Mesodermal cell (in vitro differentiated cells): ENCODE results near the gene MAP4K4.

Experiments
- H3K27ac ChIP-seq: 2 replicates; pipeline ENCODE4 v1.7.0; 2013; ENCODE audit warnings: mild to moderate bottlenecking, low read depth, low read length, moderate library complexity; ENCODE audit not compliant: severe bottlenecking
- H3K36me3 ChIP-seq: 2 replicates; pipeline ENCODE4 v1.7.1; 2013; ENCODE audit warnings: mild to moderate bottlenecking, low read length, moderate library complexity; ENCODE audit not compliant: control insufficient read depth, insufficient read depth
- H3K4me1 ChIP-seq: one replicate; pipeline ENCODE4 v1.7.1; 2013; ENCODE audit warnings: mild to moderate bottlenecking, low read length; ENCODE audit not compliant: insufficient read depth, control insufficient read depth, poor library complexity, severe bottlenecking
- H3K4me3 ChIP-seq: 2 replicates; pipeline ENCODE4 v1.7.0; 2013; ENCODE audit warnings: low read length, control low read depth, mild to moderate bottlenecking; ENCODE audit not compliant: insufficient read depth, poor library complexity, severe bottlenecking; ENCODE audit errors: extremely low read depth
- H3K9me3 ChIP-seq: 2 replicates; pipeline ENCODE4 v1.7.1; 2013; ENCODE audit warnings: mild to moderate bottlenecking, low read length, moderate library complexity; ENCODE audit not compliant: control insufficient read depth
- WGBS, 2 experiments: methylation state at CpG; one replicate each; pipeline ENCODE4 v1.1.5; 2013; ENCODE audit warnings: missing lambda C conversion rate in 2 of 2; ENCODE audit not compliant: insufficient coverage in 2 of 2; 5-methylcytosine and 5-hydroxymethylcytosine counted together

The MAP4K4 gene

DNA sequence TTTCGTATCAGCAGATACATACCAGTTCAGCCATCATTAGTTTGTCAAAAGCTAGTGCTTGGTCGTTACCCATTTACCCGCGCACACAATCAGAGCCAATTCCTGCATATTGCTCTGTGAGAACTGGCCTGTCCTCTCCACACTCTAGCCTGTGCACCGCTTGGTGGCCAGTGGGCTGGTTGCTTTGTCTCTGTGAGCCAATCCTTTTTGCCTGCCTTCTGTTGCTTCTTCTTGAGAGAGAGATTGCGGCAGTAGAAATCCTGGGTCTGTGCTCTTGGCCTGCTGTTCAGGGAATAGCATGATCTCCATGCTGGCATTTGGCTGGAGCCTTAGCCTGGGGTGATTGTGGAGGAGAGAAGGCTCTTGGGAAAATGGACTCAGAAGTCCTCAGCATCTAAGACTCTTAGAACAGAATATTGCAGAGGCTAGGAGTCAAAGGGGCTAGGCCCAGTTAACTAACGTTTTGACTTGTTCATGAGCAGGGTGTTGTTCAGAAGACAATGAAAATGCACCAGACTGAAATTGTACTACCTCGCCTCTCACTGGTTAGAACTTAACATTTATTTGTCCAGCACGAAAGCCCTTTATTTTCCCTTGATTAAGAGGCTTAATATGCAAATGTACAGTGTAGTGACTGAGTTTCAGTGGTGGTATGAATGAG is 37.1 kb downstream of the MAP4K4 start:
- no peaks in the 10 kb centered on the region for H3K9me3 ChIP-seq
- peaks cover 18% of the 10 kb centered on the region for H3K4me1 ChIP-seq
- no peak overlapping the region for H3K4me3 ChIP-seq
- H3K36me3 ChIP-seq = peaks cover 18% of the 10 kb centered on the region
- WGBS, 2 experiments = 89 to 90% methylated on average over 7 of the region's 9 CpGs
- H3K27ac ChIP-seq = no peak overlapping the region

DNA sequence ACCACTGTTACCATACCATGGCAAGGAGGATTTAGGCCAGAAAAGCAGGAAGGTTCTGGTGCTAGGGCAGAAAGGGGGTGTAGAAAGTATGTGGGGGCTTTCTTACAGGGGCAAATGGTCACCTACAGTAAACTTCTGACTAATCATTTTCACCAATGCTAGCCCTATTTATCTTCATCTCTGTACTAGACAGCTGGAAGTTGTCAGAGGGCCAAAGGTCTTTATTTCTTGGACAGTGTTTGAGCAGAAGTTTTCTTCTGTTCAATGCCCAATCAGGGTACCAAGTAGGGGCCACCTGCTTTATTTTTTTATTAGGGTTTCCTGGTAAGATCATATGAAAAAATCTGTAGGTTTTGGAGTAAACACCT is 37.6 kb downstream of the MAP4K4 start:
- H3K27ac ChIP-seq = no peak overlapping the region
- peaks cover 18% of the 10 kb centered on the region for H3K4me1 ChIP-seq
- no peaks in the 10 kb centered on the region for H3K9me3 ChIP-seq
- H3K4me3 ChIP-seq = no peak overlapping the region
- H3K36me3 ChIP-seq = peaks cover 16% of the 10 kb centered on the region

DNA sequence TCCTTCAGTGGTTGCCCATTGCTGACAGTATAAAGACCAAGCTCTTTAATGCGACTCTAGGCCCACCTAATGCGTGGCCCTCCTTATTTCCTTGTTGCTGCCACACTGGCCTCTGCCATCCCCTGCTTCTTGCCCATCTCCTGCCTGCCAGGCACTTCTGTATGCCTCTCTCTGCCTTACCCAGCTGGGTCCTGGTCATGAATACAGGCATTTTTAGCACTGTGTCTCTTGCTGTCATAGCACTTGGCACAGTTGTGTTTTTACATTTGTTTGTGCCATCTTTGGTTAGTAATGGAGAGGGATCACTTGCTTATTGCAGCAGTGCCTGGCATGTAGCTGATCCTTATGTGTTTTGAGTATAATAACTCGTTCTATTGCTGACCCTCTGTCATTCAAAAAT is 38.7 kb downstream of the MAP4K4 start:
- WGBS, 2 experiments = 95% methylated on average over 2 of the region's 3 CpGs
- H3K27ac ChIP-seq = no peak overlapping the region
- no peaks in the 10 kb centered on the region for H3K9me3 ChIP-seq
- no peak overlapping the region for H3K4me3 ChIP-seq
- peaks cover 14% of the 10 kb centered on the region for H3K36me3 ChIP-seq
- peaks cover 21% of the 10 kb centered on the region for H3K4me1 ChIP-seq

DNA sequence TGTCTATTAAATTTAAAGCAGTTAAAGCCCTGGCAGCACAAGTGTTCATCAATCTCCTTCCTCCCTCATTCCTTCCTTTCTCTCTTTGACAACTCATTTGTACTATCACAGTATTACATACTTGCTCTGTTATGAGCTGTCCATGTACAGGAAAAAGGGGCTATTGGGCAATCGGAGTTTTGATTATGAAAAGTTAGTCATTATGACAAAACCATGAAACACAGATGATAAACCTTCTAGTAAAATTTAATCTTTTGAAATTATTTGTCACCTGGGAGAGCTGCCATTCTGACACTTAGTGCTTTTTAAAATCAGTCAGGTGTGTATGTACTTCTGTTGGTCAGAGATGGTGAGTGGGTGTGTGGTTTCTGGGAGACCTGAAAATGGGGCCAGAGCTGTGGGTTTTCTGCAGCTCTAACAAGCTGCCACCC is 39.4 kb downstream of the MAP4K4 start:
- WGBS, 2 experiments = no CpG with 5 or more reads among the region's 1 CpG
- H3K27ac ChIP-seq = no peak overlapping the region
- peaks cover 13% of the 10 kb centered on the region for H3K36me3 ChIP-seq

DNA sequence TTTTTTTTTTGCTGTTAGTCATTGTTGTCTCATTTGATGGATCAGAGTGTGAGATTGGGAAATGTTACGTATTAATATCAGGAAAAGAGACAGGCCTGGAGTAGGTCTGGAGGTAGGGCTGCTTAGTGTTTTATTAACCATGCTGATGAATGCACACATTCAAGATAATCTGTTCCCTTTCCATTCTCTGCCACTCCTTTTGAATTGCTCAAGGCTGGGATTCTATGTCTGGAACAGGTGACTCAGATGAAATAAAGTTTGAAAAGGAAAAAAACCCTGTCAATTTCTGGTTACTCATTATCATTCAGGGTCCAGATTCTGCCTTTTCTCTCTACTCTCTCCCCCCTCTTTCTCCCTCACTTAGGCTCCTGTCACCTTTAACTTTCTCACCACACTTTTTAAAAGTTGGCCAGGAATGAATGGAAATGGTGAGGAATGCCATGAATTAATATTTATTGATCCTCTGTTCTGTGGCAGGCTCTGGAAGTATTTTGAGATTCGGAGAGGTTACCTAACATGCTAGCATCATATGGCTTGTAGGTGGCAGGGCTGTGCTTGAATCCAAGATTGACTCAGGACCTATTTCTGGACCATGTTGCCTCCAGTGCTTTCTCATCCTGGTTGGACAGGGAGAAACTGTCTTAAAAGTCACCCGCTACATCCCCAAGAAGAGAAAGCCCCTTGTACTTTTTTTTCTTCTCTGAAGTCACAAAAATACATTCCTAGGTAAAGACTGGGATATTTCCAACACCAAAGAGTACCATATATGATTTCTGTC is 40.2 kb downstream of the MAP4K4 start:
- 90 to 94% methylated on average over 3 of the region's 3 CpGs for WGBS, 2 experiments
- peaks cover 7% of the 10 kb centered on the region for H3K36me3 ChIP-seq
- H3K27ac ChIP-seq = no peak overlapping the region
- no peaks in the 10 kb centered on the region for H3K9me3 ChIP-seq
- H3K4me1 ChIP-seq = peaks cover 35% of the 10 kb centered on the region
- H3K4me3 ChIP-seq = no peak overlapping the region

More for the DNA sequence above, 39.4 kb downstream of the MAP4K4 start:
- Histone ChIP-seq H3K4me1 (peaks cover 27% of the 10 kb centered on the region), H3K9me3 (no peaks in the 10 kb centered on the region), H3K4me3 (no peak overlapping the region)

DNA sequence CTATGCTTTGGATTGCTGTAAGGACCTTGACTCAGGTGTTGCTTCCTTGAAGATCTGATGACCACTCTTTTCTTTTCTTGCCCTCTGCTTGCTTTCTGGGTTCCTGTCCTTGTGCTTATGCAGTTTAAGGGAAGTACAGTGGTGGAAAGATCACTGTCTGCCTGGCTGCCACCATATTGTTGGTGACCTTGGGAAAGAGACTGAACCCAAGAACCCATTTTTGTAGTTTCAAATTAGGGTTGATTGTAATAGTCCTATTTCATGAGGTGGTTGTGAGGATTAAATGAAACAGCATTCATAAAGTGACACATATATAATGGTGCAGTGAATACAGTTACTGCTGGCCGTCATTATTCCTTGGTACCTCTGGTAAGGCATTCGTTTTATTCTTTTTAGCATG is 41.1 kb downstream of the MAP4K4 start:
- peaks cover 7% of the 10 kb centered on the region for H3K36me3 ChIP-seq
- H3K4me3 ChIP-seq = no peak overlapping the region
- H3K4me1 ChIP-seq = peaks cover 35% of the 10 kb centered on the region
- H3K27ac ChIP-seq = no peak overlapping the region
- H3K9me3 ChIP-seq = no peaks in the 10 kb centered on the region
- WGBS, 2 experiments = 100% methylated on average over 2 of the region's 2 CpGs; no CpG with 5 or more reads in 1 of the 2 experiments

DNA sequence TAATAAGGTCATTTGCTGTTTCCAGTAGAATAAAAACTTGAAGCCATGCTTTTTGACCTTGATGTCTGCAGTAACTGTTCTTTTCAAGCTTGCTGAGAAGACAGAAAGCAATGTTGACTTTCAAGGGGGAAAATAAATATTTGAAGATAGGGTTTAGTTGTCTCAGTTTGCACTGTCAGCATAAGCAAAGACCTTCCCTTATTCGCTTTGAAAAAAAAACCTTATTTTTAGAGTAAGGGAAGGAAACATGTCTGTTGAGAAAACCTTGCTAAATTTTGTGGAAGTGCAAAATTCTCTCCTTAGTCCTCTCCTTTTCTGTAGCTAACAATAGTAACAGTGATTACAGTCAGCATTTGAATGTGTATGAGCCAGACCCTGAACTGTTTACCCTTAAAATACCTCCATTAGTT is 43.1 kb downstream of the MAP4K4 start:
- Histone ChIP-seq H3K4me3 (no peak overlapping the region), H3K4me1 (peaks cover 36% of the 10 kb centered on the region), H3K36me3 (peaks cover 12% of the 10 kb centered on the region), H3K27ac (no peak overlapping the region), H3K9me3 (no peaks in the 10 kb centered on the region)
- whole genome bisulfite sequencing, 2 experiments = 80% methylated on average over 1 of the region's 1 CpG; no CpG with 5 or more reads in 1 of the 2 experiments

DNA sequence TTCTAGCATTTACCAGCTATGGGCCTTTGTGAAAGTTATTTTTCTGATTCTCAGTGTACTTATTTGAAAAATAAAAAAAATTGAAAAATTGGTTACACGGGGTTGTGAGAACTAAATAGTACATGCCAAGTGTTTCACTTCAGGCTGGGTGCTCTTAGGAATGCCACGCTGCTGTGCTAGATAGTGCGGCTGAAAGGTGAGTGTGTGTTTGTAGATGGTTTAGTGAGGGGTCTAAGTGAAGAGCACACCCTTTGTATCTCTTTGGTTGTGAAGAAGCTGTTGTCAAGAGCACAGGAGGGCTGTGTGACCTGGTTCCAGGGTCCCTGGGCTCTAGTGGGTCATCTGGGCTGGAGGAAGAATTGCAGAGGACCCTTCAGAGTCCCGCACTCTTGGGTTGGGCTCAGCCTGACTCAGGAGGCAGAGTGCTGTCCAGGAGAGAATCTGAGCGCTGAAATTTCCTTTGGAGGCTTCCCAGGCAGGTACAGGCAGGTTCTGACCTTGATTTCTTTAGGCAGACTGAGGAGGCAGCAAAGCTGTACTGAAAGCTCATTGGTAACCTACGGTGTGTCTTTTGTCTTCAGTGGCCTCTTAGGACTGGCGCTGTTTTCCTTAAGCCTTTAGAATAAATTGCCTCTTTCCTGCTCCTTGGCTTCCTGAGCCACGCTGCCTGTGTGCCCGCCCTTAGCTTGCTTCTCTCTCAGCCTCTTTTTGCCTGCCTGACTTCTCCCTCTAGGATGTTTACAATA is 44.4 kb downstream of the MAP4K4 start:
- Histone ChIP-seq H3K4me3 (no peak overlapping the region), H3K9me3 (no peaks in the 10 kb centered on the region), H3K27ac (peak overlapping the region; percentile 66), H3K36me3 (peaks cover 12% of the 10 kb centered on the region), H3K4me1 (peaks cover 48% of the 10 kb centered on the region)
- 24 to 43% methylated on average over 8 to 9 of the region's 9 CpGs for WGBS, 2 experiments

DNA sequence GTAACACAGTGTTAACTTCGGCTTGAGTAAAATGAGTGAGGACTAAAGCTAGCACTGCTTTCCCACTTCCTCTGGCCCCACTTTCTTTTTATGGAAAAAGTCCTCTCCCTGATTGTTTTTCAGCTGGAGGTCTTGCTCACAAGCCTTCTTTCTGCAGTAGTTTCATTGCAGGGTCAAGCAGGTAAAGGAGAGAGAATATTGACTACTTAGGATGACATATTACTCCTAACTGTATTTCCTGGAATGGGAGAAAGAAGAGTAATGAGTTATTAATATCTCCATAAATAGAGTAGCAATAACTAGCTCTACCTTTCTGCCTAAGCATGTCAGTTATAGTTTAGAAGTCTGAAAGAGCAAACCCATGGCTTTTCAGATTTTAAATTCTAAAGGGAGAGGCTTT is 45.0 kb downstream of the MAP4K4 start:
- H3K9me3 ChIP-seq = no peaks in the 10 kb centered on the region
- H3K27ac ChIP-seq = peak overlapping the region; percentile 66
- 38 to 50% methylated on average over 1 of the region's 1 CpG for WGBS, 2 experiments
- H3K4me1 ChIP-seq = peaks cover 48% of the 10 kb centered on the region
- no peak overlapping the region for H3K4me3 ChIP-seq
- H3K36me3 ChIP-seq = peaks cover 12% of the 10 kb centered on the region

DNA sequence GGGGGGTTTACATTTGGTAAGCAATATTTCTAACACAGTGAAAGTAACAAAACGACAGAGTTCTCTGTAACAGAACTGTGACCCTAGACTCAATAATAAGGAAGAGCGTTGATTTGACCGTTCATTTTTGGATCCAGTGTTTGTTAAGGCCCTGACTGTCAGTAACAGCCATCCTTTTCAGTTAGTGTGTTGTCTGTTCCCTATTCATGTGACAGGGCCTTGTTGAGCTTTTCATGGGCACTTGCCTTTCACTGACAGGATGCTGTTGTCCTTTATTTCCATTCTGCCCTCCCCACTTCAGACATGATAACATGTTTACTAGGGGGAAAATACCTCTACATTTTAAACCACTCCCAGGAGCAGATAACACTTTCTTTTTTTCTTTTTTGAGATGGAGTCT is 45.8 kb downstream of the MAP4K4 start:
- Histone ChIP-seq H3K4me3 (no peak overlapping the region), H3K4me1 (peaks cover 48% of the 10 kb centered on the region), H3K36me3 (peaks cover 13% of the 10 kb centered on the region), H3K9me3 (no peaks in the 10 kb centered on the region), H3K27ac (no peak overlapping the region)
- 92 to 100% methylated on average over 1 to 3 of the region's 3 CpGs for WGBS, 2 experiments
